ENCODE data around the gene CAMKV.
A peak's percentile ranks its signal among the peaks of the same experiment; 100 is the strongest.
"Not testable (repeated sequence)": the region's sequence is repeated elsewhere in the genome, so short reads cannot be mapped to it uniquely, and the experiment has no call there.

Gene CAMKV, protein sequence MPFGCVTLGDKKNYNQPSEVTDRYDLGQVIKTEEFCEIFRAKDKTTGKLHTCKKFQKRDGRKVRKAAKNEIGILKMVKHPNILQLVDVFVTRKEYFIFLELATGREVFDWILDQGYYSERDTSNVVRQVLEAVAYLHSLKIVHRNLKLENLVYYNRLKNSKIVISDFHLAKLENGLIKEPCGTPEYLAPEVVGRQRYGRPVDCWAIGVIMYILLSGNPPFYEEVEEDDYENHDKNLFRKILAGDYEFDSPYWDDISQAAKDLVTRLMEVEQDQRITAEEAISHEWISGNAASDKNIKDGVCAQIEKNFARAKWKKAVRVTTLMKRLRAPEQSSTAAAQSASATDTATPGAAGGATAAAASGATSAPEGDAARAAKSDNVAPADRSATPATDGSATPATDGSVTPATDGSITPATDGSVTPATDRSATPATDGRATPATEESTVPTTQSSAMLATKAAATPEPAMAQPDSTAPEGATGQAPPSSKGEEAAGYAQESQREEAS

DNA sequence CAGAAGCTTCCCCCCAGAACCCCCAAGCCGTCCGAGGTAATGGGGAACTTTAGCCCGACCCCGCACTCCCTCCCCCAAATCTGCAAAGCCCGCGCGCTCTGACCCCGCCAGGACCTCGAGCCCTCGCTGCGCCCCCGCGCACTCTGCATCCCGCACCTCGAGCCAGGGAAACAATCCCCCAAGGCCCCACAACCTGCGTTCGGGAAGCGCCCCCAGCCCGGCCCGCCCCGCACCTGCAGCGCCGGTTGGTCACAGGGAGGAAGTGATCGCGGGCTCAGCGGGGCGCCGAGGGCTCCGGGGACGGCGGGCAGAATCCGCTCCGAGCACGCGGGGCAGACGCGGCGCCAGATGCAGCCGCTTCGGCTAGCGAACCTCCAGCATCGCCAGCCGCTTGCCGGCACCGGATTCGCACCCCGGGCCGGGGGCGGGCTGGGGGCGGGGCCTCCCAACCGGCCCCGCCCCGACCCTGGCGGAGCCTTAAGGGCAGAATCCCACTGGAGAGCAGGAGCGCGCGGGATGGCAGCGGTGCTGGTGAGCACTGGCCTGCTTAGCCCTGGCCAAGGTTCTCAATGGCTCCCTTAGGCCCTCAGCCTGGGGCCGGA lies at the start of gene CAMKV:
Gene CAMKV, minus strand, starts transcription at position 382 of the 602 bp plus-strand sequence. CDS start 7,518 bp downstream, outside the sequence.
- no peak for DNase-seq

DNA sequence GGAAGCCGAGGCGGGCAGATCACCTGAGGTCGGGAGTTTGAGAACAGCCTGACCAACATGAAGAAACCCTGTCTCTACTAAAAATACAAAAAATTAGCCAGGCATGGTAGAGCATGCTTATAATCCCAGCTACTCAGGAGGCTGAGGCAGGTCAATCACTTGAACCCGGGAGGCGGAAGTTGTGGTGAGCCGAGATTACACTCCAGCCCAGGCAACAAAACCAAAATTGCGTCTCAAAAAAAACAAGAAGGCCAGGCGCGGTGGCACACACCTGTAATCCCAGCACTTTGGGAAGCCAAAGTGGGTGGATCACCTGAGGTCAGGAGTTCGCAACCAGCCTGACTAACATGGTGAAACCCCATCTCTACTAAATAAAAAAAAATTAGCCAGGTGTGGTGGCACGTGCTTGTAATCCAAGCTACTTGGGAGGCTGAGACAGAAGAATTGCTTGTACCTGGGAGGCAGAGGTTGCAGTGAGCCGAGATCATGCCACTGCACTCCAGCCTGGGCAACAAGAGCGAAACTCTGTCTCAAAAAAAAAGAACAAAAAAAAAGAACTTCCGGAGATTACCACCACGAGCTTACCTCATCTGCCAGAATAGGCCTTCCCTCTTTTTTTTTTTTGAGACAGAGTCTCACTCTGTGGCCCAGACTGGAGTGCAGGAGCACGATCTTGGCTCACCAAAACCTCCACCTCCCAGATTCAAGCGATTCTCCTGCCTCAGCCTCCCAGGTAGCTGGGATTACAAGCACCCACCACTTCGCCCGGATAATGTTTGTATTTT lies 48.3 kb upstream of the CAMKV start:
- DNase-seq, result not testable (repeated sequence)

DNA sequence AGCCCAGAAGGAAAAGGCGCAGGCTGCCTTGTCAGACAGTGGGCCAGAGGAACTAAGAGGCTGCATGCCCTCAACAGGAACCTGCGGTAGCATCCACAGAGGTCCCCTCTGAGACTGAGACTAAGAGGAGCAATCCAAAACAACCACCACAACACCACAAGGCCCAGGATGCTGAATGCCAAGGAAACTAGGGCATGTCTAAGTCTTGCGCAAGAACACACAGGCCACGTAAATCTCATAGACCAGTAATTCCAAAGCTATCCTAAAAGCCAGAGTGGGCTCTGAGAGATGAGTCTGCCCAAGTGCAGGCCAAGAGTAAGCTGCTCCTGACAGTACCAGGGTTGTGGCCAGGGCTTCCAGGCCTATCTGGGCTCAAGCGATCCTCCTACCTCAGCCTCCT lies 47.0 kb upstream of the CAMKV start:
- DNase-seq, result no peak

DNA sequence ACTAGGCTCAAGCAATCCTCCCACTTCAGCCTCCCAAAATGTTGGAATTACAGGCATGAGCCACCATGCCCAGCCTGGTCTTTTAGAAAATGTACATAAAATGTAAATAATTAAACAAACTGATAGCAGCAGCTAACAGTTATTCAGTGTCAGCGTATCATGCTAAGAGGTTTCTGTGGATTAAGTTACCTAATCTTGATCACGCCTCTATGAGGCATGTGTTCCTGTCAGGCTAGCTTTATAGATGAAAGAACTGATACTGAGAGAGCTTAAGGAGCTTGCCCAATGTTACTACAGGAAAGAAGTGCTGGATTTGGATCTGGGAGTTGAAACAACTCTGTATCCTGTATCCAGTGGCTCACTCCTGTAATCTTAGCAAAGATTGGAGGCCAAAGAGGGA lies 45.2 kb upstream of the CAMKV start:
- DNase-seq, result no peak

DNA sequence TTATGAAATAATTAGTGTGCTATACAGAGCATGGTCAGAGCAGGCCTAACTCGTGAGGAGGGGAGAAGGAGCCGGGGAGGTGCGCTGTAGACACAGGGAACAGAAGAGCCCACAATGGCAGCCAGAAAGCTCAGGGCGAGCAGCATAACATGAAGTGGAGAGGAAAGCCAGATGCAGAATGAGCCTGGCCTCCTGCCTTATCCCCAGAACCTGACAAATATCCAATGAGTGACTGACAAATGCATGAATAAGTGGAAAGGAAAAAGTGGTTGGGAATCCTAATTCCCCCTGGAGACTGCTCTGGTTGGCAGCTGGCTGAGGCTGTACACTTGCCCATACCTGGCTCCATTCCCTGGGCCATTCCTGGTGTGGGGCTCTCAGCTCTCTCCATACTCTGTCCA lies 43.2 kb upstream of the CAMKV start:
- no peak for DNase-seq

DNA sequence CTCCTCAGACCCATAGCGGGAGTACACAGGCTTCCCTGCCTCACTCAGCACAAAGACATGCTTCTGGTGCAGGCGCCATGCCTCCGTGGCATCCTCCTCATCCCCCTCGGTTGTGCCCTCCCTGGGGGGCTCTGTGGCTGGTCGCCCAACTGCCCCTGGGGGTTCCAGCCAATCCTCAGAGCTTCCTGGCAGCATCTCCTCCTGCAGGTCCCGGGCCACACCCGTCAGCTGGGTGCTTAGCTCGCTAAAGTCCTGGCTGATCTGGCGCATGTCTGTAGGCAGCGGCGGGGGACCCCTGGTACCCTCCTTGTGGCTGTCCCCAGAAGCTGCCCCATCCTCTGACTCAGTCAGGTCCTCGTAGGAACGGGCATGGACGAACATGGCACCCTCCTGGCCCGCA lies 41.9 kb upstream of the CAMKV start:
- DNase-seq, result no peak

DNA sequence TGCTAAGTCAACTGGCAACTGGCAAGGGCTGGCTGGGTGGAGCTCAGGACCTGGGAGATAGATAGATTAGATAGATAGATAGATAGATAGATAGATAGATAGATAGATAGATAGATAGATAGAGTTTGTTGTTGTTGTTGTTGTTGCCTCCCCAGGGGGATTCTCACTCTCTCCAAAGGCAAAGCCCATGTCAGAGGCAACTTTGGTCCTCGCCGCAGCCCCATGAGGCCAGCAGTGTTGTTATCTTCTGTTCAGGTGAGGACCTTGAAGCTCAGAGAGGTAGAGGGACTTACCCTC lies 41.4 kb upstream of the CAMKV start:
- DNase-seq, result no peak

DNA sequence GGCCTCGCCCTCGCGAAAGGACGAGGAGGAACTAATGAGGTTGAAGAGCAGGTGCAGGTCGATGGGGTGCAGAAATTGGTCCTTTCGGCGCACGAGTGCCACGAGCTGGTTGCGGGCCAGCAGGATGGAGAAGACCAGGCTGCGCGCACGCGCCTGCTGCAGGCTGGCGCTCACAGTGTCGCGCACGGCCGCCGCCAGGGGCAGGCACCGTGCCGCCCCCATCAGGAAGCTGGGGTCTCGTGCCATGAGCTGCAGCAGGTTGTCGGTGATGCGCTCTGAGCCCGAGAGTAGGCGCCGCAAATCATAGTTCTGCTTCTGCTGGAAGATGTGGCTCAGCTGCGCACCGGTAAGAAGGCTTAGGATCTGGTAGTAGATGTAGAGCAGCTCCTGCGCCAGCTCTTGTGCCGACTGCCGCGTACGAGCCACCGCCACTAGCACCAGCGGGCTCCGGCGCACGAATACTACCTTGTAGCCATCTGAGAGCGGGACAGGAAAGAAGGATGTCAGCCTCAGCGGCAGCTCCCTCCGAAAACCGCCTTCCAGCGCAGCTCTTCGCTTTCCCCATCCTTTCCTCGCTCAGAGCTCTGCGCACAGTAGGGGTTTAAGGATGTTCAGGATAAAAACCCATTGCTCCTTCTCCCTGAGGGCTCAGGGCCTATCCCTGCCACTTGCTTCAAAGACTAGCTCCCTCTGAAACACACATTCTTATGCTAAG lies 40.9 kb upstream of the CAMKV start:
- no peak for DNase-seq

DNA sequence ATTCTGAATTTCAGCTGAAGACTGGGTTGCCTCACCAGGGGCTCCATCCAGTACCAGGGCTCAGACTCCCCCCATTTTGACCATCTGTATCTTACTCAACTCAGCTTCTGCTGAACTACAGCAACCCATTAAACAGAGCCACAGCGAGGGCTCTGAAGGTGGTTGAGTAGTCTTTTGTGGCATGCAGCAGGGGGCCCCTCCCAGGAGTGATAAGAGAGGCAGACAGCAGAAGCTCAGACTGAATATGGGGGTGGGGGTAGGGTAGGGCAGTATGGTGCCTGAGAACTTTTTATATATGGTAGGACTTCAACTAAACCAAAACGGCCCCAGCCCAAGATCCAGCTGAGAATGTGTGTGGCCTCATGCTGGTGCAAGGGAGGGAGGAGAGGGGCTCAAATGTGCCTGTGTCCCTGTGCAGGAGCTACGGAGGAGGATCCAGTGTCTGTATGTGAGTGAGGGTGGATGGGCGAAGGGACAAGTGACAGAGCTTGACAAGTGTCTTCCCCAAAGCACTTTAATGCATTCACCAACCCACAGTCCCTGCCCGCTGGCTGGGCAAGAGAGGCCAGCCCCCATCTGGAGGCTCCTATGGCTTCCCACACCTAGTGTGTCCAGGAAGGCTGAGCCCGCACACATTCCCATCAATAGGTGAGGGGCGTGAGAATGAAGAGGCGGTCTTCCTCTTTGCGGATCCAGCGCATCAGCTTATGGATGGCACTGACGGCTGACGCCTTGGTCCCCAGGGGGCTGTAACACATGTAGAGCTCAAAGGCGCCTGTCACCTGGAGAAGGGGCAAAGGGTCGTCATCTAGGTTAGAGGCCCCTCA lies 38.9 kb upstream of the CAMKV start:
- no peak for DNase-seq

DNA sequence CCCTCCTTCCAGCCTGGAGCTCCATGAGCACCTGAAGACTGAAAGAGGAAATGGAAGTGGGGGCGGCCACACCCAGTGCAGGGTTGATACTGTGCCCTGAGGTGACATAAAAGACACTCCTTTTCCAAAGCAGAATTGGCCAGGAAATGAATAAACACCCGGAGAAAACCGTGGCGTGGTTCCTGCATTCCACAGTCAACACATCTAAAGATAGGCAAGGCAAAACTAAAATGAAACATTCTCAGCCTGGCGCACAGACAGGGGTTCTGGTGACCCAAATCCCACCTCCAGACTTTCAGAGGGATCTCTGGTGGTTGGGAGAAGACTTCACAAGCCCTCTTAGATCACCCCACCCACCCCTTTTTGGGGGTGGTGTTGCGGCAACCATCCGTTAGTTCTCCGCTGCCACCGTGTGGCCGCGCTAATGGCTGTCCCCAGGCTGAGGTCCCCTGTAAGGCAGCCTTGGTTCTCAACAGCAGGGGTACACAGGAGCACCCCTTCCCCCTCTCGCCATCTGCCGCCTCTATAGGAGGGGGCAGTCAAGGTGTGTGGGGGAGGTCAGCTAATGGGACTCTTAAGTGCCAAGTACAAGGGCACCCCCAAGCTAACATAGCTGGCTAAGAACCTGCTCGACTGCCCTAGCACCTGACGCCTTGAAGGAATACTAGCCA lies 36.5 kb upstream of the CAMKV start:
- no peak for DNase-seq

DNA sequence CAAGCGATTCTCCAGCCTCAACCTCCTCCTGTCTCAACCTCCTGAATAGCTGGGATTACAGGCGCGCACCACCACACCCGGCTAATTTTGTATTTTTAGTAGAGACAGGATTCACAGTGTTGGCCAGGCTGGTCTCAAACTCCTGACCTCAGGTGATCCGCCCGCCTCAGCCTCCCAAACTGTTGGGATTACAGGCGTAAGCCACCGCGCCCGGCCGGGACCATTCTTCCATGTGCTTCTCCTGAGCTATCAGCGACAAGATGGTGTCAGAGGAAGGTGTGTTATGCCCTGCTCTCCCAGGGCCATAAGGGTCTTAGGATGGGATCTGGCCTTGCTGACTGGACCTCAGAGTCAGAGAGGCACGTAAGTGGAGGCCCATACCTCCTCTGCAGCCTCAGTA lies 34.7 kb upstream of the CAMKV start:
- not testable (repeated sequence) for DNase-seq

DNA sequence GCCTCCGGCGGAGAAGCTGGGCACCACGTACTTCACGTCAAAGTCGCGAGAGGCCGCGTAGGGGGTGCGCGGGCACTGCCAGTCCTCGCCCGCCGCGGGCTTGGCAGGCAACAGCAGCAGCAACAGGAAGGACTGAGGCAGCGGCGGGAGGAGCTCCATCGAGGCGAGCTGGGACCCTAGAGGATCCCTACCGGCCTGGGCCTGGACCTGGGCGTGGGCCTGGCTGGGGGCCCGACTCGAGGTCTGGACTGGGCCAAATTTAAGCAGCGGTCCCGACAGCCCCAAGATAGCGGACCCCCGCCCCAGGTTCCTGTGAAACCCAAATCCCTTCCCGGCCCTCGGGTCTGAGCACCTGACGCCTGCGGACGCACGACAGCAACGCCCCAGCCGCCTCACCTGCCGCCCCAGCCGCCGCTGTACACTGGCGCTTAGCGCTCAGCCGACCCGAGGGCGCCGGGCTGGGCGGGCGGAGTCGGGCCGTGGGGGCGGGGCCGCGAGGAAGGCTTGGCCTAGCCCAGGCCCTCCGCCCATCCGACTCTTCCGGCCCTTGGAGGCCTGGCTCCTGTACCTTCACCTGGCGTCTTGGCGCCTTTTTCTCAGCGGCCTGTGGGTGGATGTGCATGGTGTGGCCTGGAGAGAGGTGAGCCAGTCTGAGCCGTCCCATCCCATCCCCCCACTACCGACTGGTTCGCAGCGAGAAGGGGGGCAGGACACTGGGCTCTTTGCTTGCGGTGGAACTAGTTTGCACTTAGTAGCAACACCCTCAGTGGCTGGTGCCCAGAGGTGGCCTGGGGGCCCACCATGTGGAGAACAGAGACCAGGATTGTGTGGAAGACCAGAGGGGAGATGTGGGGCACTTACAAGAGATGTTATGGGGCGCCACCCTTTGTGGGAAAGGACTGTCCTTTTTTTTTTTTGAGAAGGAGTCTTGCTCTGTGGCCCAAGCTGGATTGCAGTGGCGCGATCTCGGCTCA lies 34.0 kb upstream of the CAMKV start, which contains the start of gene MST1R:
Gene MST1R, minus strand, starts transcription at position 423 of the 974 bp plus-strand sequence. Its CDS starts 264 bp downstream, at position 159.
- no peak for DNase-seq

DNA sequence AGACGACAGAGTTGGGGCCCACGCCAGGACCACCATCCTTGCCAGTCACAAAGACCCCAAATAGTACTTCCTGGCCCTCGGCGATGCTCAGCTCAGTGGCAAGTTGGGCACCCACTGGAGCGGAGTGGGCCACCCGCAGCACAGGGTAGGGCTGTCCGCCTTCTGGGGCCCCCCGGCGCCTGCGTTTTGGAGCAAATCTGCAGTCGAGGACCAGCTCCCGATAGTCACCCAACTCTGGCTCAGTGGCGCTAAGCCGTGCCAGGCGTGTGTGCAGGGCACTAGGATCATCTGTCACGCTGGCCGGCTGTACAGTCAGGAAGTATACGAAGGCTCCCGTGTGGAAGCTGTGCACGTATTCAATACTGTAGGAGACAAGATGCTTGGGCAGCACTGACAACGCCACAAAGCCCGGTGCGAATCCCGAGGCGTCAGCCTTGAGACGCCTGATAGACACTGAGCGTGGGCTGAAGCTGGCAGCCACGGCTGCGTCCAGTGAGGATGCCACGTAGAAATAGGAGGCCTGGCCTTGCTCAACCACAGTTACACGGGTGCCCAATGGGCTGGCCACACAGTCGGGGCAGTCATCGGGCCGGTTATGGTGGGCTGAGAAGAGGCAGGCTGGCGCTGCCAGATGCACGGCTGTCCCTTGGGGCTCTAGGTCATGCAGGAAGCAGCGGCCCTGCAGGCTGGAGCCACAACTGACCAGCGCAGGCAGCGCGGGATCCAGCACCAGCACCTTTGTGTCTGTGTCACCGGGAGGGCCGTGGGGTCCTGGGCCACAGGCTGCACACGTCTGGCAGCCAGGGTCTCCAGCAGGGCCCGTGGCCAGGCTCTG lies 33.0 kb upstream of the CAMKV start:
- DNase-seq, result no peak

DNA sequence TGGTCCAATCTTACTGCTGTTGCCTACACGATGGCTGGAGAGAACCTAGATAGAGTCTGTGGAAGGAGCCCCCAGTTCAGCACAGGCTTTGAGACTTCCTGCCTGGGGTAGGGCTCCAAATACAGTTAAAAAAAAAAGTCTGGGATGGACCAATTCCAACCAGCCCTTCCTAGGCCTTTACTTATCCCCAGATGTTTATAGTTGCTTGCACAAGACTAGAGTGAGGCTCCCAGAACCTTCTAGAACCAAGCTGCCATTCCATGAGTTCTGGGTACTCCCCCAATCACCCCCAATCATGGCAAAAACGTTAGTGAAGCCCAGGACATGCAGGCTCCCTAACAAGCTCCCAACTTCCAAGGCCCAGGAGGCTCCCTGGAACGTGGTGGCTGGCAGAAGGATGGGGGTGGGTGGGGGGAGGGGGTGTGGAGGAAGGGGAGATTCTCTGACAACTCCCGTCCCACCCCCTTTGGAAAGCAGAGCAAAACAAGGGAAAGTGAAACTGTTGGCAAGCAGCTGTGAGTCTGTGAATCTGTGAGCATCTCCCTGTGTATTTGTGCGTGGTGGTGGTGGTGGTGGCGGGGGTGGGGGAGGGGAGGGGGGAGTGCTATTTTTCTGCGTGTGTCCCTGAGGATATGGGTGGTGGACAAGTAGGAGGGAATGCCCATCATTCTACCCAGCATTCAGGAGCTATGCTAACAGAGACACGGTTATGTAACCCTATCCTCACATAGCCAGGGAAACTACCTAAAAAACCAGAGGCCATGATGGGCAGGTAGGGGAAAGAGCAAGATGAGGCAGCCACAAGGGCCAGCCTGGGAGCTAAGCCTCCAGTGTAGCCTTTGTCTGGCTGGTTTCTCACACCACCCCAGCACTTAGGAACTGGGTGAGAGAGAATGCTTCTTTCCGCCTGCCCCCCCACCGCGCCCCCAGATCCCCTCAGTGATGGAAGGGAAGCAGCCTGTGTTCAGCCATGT lies 31.9 kb upstream of the CAMKV start:
- no peak for DNase-seq

DNA sequence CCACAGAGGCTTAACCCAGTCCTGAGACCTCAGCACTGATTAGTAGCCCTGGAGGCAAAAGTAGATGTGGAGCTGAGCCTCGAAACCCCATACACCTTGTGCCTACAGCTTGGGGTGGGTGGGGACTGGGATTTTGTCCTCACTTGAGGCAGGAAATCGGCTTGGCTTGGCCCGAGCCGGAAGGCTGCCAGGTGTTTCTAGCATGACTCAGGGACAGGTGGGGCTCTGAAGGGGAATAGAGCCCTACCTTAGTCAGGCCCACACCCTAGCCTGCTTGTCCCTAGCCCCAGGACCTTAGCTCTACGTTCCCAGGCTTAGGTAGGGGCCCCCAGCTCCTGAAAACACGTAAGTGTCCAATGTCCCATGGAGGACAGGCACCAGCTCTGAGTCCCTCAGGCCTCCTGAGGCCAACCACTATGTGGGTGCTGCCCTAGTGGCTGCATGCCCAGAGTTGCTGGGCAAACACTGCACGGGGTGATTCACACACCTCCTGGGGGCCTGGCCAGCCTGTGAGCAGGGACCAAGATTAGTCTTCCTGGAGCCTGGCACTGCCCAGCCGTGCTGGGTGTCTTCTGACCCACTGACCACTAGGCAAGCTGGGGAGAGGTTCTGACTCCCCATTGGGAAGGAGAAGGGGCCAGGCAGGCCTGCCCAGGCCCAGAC lies 30.9 kb upstream of the CAMKV start:
- peak; percentile 31 for DNase-seq

DNA sequence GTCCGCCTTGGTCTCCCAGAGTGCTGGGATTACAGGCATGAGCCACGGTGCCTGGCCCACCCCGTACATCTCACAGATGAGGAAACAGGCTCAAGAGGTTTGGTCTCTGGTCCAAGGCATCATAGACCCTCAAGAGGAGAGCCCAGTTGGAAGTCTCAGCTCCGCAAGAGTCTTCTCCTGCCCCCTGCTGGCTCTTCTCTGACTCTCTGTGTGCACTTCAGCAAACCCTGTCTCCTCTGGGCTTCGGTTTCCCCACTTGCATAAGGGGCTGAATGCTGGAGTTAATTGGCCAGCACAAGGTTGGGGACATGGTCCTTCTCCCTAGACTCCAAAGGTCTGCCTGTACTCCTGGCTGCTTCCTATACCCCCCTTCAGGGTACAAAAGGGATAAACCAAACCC lies 30.1 kb upstream of the CAMKV start:
- no peak for DNase-seq

DNA sequence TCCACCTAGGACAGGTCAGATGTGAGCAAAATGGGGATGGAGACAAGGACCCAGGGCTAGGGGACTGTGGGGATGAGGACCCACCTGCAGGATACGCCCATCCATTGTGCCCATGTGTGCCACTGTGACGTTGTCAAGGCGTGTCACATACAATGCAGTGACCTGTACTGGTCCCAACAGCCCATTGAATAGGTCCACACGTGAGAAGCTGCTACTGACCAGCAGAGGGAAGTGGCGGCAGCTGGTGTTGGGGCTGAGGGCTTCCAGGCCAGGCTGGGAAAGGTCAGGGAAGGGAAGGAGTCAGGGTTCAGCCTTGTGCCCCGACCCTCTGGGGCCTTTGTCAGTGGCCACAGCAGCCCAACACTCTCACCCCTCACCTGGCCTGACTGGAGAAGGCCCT lies 29.3 kb upstream of the CAMKV start:
- DNase-seq, result no peak

All from GOT3 (cell line).